GM19023 (cell line): ENCODE measurements around the gene NFIB.

Source experiments
- ATAC-seq: cut with Tn5 transposase; IDR thresholded peaks from one replicate; pipeline ENCODE4 v1.9.1; 2021; ENCODE audit warnings: mild to moderate bottlenecking, moderate library complexity; ENCODE audit not compliant: unreplicated experiment

NFIB gene

DNA sequence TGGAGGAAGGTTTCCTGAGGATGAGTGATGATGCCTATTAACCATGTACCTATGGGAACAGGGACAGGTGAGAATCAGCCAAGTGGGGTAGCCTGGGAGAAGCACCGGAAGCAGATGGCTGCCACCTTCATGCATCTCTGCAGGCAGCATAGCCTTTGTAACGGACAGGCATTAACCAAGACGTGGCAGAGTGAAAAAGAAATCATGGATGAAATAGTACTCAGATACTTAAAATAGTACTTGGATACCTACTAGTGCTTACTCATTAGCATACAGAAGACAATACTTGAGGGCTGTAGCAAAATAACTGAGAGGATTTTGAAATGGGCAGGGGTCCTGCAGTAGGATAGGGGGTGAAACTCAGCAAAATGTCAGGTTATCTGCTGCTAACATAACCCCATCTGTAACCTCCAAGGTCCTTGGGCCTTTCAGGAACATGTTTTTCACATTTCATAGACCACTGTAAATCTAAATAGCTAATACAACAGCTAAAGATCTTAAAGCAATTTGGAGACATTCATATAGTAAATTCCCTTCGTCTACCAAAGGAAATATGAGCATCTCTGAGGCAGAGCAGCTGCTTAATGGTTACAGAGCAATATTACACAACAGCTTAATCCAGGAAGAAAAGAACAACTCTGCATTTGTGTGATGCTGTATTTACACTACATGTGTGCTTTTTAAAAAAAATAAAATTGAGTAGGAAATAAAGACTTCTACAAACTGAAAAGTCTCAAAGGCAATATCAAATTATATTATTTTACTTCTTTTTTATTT lies 154.3 kb downstream of the NFIB start:
- ATAC-seq = no peak

DNA sequence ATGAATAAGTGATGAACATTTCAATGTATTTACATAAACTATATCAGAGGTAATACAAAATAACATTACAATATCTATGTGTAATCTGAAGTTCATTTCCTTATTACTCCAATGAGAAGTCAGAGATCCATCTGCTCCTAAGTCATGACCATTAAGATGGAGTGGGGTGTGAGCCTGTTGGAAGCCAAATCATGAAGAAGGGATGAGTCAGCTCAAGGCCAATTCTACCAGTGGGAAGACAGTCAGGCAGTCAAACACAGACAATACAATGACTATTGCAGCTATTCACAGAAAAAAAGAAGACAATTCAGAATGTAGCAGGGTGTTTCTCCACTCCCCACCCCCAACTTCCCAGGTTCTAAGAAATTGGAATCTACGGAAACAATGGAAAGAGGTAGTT lies 155.0 kb downstream of the NFIB start:
- no peak for ATAC-seq

DNA sequence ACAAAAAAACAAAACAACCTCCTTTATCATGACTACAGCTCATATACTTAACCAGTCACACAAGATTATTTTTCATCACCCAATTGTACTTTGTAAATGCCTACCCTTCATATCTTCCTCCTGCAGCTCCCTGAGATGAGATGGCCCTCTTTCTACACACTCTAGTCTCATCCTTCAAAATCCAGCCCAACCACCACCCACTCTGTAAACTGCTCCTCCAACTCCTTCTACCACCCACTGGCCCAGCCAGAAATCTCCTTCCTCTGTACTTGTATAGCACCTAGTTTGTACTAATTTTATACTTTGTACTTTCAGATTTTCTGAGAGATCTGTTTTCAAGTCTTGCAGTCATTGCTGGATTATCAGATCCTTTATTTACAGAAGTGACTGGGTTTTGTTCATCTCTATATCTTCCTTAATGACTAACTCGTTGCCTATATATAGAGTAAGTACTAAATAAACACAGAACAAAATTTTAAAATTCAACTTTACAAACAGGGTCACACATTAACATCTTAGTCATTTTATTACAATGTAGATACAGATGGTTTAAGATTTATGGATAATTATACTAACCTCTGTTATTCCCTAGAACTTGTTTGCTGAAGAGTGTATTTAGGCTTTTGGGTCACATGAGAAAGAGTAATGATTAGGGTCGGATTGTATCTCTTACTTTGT lies 155.7 kb downstream of the NFIB start:
- ATAC-seq = no peak

DNA sequence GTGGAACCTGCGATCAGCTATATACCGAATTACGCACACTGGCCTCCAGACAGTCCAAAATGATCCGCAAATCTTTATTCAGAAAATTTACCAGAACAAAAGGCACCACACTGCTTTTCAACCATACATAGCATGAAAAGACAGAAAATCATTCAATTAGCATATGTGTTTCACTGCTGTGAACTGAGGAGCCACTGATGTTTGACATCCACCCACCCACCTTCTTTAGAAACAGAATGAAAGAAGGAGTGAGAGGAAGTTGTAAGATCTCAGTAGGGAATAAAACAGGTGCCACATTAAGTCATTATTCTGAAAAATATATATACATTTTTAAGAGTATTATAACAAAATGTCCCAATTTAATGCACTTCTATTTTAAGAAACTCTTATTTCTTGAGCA lies 156.8 kb downstream of the NFIB start:
- no peak for ATAC-seq

DNA sequence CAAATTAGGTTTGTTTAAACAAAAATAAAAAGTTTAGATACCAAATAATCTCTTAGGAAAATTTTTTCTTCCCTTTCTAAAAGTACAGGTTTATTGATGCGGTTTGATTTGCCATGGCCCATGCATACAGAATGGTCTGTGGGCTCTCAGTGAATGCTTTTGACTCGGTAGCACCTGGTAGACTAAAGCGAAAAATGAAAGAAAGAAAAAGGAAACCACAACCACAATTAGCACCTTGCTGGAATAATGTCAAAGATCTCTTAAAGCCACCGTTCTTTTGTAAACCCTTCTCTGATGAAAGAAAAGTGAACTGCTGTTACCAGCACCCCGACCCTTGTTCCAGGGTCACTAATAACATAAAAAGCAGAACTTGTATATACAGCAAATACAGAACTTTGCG lies 157.9 kb downstream of the NFIB start:
- ATAC-seq = peak; percentile 95

DNA sequence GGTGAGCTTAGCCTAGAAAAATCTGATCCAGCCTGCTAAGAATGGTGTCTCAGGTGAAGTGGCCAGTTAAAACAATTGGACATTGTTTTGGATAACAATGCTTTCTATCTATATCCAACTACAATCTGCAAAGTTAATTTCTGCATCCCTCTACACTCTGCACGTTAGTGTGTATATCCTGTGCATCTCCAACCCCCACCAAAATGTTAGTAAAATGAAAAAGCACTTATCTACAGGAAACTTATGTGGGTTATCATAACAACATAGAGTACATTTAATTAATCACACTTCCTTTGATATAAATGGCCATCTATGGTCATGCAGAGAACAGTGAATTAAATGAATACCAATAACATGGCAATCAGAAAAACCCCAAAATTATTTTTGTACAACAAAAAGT lies 158.7 kb downstream of the NFIB start:
- ATAC-seq = no peak

DNA sequence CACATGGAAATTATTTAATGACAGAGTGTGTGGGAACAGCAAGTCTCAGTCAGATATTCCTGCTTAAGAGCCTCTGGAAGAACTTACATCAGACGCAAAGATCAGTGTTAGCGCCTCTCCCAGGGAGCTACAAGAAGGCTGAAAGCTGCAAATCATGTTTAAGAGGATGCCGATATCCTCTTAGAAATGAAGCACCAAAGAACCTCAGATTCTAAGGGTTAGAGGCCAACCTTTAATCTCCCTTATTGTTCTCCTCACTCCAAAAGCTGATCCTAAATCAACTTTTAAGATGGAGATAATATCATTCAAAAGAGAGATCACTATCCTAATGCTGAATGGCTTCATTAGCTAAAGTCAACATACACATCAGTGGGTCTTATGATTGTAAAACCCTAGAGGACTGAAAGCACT lies 160.6 kb downstream of the NFIB start:
- ATAC-seq = no peak

DNA sequence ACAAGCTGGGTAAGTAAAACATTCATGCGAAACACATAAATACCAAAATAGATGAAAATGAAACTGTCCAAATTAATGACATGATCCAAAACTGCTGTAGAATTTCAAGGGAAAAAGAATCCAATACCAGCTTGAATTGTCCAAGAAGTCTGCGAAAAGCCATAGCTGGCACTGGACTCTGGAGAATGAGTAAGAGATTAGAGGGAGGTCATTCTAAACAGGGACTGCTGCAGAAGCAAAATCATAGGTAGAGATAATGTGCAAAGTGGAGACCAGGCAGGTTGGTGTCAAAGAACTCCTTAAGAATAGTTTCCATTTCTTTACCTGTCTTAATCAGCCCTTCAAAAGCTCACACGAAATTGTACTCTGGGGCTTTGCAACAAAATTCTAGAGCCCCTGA lies 162.5 kb downstream of the NFIB start:
- ATAC-seq = no peak

DNA sequence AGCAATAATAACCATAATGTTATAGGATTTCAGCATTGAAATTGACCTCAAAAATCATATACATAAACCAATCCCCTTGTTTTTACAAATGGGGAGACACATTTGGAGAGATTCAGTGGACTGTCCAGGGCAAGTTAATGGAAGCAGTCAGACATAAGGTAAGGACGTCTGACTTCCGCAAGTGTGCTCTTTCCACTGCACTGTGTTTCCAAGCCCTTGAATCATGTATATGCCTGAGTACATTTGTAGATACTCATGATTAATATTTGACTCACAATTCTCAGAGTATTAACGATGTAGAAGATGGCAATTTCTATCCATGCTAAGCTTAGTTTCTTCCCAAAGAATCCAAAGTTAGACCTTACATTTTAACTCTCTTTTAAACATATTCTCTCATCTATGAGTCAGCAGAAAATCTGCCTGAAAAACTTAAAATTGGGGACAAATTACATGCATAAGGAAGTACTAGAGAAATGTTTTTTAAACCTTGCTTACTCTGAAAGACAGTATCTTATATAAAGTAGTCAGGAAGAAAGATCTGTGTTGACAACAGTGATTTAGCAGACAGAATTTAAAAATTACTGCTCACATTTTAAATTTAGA lies 165.3 kb downstream of the NFIB start:
- ATAC-seq = no peak

DNA sequence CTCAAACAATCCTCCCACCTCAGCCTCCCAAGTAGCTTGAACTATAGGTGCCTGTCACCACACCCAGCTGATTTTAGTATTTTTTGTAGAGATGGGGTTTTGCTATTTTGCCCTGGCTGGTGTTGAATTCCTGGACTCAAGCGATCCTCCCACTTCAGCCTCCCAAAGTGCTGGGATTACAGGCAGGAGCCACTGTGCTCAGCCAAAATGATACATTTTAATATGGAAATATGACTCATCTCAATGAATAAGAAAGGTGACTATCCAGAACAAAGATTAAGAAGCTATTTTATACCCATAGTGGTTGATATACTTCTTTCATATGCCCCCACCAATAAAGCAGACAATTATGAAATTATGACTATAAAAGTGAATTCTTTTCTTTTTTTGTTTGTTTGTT lies 166.2 kb downstream of the NFIB start:
- ATAC-seq = no peak

DNA sequence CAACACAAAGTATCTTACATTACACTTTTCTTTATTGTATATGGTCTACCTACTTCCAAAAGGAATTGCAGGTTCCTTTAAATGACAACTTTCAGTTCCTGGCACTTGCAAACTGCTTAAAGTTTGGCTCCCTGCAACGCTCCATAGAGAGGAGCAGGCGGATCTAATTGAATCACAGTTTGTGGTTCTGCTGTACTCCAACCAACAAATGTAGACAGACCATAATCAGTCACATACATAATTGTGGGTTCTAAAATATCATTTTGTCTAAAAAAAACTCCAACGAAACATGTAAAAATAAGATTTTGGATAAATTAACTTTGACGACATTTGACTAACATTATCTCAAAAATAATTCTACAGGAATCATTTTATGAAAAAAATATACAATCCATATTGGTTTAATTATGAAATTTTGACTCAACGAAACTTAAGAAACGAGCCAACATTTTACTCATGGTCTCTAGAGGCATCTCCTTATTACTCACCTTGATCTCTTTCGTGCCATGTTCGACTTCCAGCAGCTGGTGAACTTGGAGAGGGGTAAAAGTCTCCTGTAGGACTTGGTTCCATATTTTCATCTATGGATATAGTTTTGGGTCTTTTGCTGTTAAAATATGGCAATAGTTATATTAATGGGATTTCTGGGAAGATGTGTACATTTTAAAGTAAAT lies 167.6 kb downstream of the NFIB start:
- no peak for ATAC-seq

DNA sequence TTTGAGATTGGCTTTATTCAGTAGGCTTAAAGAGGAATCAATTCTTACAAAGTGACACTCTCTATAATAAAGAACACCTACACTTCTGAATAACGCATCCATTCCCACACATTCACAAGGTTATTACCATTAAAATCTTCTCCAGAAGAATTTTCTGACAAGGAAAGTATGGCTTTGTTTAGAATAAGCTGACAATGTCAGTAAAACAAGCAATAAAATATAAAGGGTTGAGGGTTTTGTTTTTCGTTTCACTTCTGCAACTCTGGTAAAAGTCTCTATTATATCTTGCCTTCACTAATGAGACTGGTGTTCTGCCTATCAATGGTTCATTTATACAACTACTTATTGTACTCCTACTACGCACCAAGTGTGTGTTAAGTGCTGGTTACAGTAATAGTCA lies 169.7 kb downstream of the NFIB start:
- ATAC-seq = no peak

DNA sequence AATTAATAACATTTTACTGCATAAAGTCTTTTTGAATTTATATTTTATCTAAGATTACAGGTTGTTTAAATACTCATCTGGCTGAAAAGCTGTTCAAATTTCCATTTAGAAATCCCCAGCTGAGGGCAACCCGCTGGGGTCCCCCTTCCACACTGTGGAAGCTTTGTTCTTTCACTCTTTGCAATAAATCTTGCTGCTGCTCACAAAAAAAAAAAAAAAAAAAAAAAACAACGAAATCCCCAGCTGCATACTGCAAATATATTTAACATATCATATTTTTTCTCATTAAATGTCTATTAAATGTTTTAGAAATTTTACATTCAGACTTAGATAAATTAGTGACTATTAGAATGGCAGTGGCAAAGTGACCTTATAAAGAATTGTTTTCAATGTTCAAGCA lies 172.2 kb downstream of the NFIB start:
- no peak for ATAC-seq

DNA sequence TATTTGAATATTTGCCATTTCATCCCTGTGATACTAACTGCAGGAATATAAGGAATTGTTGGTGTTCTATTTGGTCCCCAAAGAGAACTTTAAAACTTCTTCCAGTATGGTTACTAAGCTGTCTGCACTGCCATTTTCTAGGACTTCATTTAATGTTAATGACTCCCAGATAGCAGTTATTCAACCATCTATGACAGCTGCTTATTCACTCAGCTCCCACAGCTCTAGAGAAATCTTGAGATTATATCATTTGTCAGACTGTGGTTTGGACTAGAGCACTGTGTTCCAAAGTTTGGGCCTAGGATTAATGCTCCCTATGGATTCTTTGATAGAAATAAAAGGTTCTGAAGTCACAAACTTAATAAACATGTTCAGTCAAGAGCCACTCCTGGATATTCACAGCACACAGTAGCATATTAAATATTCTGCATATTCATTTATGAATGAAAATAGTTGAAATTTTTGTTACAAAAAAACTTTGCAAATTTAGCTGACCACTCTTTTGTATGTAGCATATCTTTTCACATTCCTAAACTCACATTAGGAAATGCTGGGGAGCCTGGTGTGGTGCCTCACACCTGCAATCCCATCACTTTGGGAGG lies 173.7 kb downstream of the NFIB start:
- ATAC-seq = no peak

DNA sequence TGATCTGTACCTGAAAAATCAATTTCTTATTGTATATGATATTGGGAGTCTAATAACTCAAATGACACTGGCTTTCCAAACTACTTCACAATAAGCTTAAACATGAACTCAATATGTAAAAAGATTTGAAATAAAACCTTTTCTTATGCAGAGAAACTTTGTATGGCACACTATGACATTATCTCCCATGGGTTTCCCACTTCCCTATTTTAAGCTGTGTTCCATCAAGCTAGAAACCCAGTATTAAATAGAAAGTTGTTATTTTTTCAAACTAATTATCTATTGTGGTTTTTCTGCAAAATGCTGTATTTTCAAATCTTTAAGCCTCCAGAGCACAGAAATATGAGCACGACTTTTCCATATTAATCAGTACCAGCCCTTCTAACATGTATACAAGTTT lies 174.7 kb downstream of the NFIB start:
- no peak for ATAC-seq

DNA sequence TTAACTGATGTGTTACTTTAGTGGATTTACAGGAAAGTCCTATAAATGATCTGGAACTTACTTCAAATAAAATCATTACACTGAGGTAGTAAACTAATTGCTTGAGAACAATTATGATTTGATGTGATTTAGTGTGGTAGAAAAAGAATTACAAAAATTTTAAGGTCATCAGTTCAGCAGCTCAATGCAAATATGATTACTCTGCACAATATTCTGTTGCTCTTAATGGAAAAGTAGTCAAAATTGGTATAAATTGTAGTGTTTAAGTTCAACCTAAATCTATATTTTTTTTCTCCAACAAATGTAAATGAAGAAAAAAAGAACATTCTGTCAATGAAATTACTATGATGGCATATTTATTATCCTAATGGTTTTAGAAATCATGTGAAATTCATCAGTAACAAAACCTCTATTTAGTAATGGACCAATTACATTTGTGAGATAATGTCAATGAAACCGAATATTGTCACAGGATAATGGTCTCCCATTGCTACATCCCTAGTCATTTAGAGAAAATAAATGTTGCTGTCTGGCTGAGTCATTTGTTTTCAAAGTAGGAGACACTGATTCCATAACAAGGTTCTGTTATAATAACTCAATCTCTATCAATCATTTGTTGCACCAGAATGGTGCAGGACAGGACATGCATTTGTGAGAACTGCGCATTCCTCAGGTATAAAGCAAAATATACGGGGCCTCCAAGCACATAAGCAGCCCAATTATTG lies 177.1 kb downstream of the NFIB start:
- no peak for ATAC-seq

DNA sequence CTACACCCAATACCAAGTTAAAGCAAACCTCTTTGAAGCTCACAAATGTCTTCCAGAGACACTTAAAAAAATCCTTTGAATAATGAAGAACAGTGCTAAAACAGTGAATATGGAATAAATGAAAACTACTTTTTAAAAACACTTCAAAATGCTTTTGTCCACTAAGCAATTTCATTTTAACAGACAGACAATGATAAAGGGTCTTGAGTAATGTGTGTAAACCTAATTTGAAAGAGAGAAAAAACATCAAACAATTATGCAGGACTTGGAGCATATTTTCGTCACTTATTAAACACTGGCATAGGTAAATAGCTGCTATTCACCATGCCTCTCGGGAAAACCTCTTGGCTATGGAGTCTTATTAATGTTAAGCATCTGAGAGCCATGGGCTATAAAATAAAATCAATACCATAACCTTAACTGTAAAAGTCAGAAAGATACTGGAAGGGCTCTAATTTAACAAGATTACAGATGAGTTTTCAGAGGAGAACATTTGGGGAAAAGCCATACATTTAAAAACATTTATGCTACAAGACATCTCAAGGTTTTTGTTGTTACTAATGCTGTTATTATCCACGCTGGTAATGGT lies 177.8 kb downstream of the NFIB start:
- ATAC-seq = no peak

DNA sequence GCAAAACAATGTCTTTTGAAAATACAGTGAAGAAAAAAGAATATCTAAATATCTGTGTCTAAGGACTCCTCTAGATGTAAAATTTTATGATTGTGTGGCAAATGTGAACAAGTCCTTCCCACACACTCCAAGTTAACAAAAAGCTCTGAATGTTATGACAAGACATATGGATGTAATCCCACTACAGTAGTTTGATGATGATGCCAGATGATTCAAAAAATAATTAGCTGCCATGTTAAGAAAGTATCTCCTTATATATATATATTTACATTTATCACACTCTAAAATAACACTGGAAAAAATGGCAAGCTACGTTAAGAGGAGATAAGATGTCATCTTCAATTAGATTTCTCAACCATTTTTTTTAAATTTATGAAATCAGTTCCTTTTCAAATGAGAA lies 178.5 kb downstream of the NFIB start:
- no peak for ATAC-seq

DNA sequence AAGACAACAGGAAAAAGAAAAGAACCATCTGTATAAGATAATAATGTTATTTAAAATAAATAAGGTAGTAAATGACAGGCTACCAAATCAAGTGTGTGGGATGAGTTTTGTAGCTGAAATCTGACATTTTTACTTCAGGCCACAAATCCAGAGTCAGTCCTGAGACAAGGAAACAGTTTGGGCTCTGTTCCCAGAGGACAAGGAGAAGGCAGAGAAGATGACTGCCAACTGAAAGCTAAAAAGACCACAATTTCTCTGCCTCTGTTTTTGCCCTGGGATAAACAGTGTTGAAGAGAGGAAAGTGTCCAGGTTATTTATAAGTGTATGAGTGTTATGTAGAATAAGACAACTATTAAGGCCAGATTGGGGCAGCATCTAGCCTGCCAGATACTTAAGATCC lies 180.5 kb downstream of the NFIB start:
- ATAC-seq = no peak

DNA sequence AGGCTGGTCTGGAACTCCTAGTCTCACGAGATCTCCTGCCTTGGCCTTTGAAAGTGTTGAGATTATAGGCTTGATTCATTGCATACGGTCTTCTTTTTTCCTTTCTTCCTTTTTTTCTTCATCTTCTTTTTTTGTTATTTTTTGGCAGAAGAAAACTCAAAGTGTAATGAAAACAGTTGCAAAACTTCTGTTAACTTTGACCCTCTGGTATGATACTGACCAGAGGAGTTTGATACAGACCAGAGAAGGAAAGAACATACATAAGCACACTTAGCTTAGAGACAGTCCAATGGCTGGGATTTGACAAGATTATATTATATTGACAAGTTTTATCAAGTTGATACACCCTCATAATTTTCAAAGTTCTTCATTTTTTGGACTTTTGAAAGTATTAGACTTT lies 181.2 kb downstream of the NFIB start:
- no peak for ATAC-seq
